G401.6 (cell line): Measurements from ENCODE around the gene LANCL1.
A peak's percentile ranks its signal among the peaks of the same experiment; 100 is the strongest.

Experiments used
- FAIRE-seq: peaks from 2 replicates; lab custom pipeline; 2012; peaks lifted over from hg19 to GRCh38; lab: Jason Lieb, UNC

The LANCL1 gene, protein sequence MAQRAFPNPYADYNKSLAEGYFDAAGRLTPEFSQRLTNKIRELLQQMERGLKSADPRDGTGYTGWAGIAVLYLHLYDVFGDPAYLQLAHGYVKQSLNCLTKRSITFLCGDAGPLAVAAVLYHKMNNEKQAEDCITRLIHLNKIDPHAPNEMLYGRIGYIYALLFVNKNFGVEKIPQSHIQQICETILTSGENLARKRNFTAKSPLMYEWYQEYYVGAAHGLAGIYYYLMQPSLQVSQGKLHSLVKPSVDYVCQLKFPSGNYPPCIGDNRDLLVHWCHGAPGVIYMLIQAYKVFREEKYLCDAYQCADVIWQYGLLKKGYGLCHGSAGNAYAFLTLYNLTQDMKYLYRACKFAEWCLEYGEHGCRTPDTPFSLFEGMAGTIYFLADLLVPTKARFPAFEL

DNA sequence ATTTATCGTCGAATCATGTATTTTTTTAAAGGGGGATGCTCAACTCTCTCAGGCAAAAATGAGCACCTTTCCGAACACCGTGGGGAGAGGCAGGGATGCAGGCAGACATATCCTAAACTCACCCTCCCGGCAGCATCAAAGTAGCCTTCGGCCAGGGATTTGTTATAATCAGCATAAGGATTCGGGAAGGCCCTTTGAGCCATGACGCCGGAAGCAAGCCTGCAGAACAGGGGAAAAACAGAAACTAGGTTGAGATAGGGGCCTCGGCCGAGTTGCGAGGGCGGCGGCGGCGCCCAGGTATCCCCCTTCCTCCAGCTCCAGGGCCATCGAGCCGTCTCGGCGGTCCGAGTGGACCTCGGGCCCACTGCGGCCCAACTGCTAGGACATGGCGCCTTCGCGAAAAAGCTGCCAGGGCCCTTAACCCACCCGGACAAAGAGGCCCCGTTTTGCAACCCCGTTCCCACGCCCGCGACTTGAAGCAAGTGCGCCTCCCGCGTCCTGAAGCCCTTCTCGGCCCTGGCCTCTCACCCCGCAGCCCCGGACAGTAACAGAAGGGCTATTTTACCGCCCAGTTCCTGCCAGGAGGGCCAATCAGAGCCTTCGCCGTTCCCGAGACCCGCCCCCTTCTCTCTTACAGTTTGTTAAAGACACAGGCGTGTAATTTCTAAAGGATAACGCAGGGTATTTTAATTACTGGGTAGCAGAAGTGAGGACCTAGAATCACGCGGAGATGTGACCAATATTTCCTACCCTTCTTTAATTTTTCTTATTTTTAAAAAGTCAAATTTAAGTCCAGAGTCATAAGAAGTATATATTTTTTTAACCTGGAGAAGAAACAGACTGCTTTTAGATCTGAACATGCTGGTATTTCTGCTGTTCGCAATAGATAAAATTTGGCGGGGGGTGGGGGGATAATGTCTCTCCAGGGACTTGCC is at the start of gene LANCL1:
TSS of gene LANCL1 (minus strand) at position 566 of the 935 bp plus-strand sequence. CDS start at position 203, 363 bp downstream.
- peak; percentile 95 for FAIRE-seq

- FAIRE-seq, result no peak
Observed at GRCh38 chr2:210524533-210524932, 48.0 kb upstream of the LANCL1 start.

- no peak for FAIRE-seq
Observed at GRCh38 chr2:210523650-210524289, 47.2 kb upstream of the LANCL1 start.

DNA sequence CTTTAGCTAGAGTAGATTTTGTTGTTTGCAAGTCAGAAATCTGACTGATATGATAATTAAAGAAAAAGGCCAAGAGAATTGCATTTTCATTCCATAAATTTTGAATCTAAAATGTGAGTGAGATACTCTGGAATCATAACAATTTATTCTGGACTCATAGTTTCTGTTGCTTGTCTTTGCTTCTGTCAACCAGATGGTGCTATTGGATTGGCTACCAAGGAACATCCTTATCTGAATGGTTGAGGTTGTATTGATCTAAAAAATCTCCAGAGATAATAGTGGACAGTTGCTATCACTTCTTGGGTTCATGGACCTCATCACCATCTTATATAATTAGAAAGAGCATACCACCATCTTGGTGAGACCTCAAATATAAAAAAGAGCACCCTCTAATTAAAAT is 45.8 kb upstream of the LANCL1 start:
- no peak for FAIRE-seq

DNA sequence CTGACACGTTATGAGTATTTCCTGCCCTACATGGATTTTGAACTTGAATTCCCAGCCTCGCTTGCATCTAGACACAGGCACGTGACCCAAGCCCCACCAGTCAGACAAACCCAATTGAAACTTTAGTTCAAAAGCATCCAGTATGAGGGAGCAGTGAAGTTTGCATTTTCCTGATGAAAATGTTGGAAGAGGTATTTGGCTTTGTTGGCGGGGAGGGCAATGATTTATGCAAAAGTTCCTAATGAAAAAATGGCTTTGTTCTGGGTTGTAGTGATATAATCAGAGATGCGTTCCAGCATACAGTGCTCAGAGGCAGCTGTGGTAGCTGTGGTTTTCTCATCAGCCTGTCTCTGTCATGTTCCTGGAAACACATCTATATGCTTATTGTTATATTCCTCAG is 43.0 kb upstream of the LANCL1 start:
- FAIRE-seq, result no peak

- no peak for FAIRE-seq
Observed at GRCh38 chr2:210517264-210517663, 40.7 kb upstream of the LANCL1 start.

DNA sequence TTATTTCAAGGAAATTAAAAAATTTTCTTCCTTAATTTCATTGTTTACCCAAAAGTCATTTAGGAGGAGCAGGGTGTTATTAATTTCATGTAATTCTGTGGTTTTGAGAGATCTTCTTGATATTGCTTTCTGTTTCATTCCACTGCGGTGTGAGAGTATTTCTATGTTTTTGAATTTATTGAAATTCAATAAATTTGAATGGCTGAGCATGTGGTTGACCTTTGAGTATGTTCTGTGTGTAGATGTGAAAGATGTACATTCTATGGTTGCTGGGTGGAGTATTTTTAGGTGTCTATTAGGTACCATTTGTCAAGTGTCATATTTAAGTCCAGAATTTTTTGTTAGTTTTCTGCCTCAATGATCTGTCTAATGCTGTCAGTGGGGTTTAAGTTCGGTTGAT is 39.4 kb upstream of the LANCL1 start:
- no peak for FAIRE-seq

DNA sequence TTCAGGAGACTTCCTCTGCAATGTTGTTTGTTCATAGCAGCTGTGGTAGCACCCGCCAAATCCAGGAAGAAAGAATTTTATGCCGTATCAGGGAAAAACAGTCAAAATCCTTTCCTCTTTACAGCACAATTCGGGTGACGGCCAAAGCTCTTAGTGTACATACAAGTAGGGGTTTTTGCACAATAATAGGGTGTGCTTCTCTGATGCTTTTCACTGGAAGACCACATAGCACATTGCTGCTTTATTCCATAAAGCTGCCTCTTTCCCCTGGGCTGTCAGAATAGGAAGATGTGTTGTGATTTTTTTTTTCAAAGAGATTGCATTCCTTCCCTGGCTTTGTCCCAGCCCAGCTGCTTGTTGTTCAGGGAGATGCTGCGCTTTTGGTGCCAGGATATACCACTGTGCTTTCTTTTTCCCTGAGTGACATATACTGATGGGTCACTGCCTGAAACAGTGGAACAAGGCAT is 27.2 kb upstream of the LANCL1 start:
- no peak for FAIRE-seq

DNA sequence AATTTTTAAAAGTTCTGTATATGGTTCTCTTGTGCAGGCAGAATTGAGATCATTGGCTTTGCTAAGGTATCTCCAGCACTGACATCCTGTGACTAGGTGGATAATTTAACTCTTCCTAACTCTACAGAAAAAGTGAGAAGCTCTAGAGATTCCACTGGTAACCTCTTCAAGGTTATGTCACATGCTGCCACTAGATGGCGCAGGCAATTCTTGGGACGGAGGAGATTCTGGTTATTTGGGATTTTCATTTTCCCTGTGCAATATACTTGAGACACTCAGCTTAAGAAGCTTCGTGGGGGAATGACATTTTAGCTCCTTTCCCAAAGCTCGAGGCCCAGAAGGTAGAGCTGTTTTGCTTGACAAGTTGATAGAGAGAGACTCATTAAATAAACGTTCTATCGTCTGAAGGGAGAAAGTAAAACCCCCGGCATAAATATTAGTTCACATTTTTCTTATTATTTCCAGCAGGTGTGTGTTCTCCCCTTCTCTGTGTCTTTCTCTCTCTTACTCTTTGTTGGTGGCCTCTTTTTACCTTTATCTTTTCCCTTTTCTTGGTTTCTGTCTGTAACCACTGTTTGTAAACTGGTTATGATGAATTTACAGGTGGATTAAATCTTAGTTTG is 26.6 kb upstream of the LANCL1 start:
- FAIRE-seq, result peak; percentile 46

DNA sequence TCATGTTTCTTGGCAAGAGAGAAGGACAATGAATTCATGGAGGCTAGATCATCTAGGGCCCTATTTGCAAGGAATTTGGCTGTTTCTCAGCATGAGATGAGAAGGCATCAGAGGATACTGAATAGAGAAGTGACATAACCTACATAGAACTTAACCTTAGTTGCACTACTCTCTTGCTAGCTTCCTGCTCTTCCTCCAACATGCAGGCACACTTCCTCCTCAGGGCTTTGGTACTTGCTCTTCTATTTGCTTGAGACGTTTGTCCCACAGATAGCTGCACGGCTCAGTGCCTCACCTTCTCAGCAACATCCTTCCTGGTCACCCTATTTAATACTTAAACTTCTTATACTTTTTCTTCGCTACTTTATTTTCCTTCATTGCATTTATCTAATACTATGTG is 20.0 kb upstream of the LANCL1 start:
- FAIRE-seq, result no peak

DNA sequence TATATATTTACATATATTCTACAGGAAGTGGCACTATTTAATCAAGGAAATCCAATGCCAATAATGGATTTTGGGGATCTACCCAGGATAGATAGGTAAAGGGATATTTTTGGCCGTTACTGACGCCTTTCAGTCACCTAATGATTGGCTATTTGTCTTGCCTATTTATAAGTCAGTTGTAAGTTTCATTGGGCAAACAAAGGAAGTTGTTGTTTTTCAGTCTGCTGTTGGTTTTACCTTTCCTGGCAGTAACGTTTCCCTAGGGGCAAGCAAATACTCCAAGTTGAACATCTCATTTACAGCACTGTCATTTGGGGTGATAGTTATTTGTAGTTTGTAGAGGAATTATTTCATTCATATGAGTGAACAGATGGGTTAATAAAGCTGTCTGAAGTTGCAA is 17.0 kb upstream of the LANCL1 start:
- FAIRE-seq, result no peak

DNA sequence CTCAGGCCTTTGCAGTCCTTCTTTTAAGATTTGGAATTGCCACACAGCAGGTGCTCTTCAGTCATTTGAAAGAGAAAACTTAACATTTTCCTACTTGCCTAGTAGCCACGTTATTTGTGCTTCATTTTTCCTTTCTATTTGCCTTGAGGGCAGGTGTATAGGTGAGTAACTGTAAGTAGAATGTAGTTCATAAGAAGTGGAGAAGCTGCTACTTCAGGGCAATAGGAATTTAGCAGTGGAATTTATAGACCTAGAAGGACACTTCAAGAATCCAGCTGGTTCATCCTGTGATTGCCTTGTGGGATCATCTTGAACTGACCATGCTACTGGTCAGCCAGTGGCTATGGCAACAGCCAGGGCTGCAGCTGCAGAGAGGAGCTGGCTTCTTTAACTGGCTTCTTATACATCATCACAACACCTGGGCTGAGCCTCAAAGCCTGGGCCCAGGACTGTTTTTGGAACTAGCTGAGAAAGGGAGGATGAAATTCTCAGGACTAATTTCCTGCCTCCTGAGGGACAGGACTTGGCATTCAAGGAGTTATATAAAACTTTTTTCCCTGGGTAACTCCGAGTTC is 5.1 kb upstream of the LANCL1 start:
- FAIRE-seq, result no peak

GRCh38 chr2:210480764-210481163 is 4.2 kb upstream of the LANCL1 start:
- no peak for FAIRE-seq

DNA sequence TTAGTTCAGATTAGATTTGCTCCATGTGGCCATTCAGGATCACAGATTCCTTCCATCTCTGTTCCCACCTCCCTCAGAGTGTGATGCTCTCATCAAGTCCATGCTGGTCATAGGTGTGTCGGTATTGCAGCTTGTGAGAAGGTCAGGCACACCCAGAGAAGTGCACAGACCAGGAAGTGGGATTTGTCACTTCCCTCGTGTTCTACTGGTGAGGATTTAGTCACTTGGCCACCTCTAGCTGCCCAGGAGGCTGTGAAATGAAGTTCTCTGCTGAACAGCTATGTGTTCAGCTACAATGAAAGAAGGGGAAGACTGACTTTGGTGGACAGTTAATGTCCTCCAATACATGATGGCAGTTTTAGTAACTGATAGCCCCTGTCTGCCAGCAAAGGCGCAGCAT is 3.5 kb upstream of the LANCL1 start:
- FAIRE-seq, result no peak

GRCh38 chr2:210478661-210479060 is 2.1 kb upstream of the LANCL1 start:
- FAIRE-seq, result no peak

GRCh38 chr2:210477496-210477895 is 937 bp upstream of the LANCL1 start:
- FAIRE-seq, result no peak

DNA sequence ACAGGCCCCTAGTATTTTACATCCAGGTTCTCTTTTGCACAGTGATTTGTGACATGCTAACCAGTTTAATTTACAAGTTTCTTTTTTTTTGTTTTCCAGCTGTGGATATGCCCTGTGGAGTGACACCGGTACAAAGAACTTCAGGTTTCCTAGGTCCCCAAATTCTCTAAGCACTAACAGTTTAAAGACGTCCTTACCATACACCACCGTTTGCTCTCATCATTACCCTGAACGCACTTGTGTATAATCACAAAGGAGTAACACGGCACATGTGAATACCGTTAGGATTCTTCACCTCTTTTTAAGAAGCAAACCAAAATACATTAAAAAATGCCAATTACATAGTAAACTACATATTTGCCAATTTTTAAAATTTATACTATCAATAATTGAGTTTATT is 853 bp downstream of the LANCL1 start:
- no peak for FAIRE-seq

GRCh38 chr2:210474776-210475175 is 1.8 kb downstream of the LANCL1 start:
- no peak for FAIRE-seq

GRCh38 chr2:210461401-210461800 is 15.2 kb downstream of the LANCL1 start:
- no peak for FAIRE-seq

GRCh38 chr2:210460322-210461227 is 16.0 kb downstream of the LANCL1 start:
- FAIRE-seq, result no peak

DNA sequence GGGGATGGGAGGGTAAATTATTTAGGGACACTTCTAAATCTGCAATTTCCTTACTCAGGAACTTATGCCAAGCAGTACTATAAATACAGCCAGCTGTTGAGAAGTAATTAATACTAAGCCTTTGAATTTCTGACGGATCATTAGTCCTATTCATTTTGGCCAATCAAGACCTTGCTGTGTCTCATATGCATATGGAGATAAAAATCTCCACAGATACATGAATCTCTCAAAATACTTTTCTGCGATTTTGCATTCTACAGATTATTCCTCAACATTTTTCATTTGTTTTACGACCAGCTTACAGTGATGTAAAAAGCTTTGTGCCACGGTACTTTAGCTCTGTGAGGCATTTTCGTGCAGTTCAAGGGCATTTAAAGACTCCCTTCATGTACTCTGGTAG is 16.7 kb downstream of the LANCL1 start:
- no peak for FAIRE-seq
